Amniotic epithelial cell (primary cell): ENCODE results near the gene MYO1E.
"Not testable (repeated sequence)": the region's sequence is repeated elsewhere in the genome, so short reads cannot be mapped to it uniquely, and the experiment has no call there.

Source experiments
- DNase-seq: peaks from one replicate; pipeline ENCODE4 v3.0.0-alpha.2; 2010; ENCODE audit warnings: low read depth

Gene MYO1E

DNA sequence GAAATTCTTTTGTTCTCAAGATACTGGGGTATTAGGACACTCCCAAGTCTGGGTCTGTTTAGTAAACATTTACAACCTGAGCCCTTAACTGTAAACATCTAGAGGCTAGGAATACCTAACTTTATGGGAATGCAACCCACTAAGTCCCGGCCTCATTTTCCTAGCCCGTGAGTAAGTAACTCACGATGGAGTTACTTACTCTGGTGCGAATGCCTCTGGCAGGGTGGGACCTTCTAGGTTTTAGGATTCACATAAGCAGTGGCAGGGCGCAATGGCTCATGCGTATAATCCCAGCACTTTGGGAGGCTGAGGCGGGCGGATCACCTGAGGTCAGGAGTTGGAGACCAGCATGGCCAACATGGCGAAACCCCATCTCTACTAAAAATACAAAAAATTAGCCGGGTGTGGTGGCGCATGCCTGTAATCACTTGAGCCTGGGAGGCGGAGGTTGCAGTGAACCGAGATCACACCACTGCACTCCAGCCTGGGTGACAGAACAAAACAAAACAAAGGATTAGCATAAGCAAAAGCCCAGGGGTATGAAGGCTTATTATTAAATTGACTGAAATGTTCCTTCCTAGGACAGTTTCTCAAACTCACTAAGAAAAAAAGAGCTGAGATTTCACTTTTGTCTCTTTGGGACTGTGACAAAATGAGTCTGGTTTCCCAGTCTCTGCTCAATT is 14.7 kb upstream of the MYO1E start:
- DNase-seq = not testable (repeated sequence)

DNA sequence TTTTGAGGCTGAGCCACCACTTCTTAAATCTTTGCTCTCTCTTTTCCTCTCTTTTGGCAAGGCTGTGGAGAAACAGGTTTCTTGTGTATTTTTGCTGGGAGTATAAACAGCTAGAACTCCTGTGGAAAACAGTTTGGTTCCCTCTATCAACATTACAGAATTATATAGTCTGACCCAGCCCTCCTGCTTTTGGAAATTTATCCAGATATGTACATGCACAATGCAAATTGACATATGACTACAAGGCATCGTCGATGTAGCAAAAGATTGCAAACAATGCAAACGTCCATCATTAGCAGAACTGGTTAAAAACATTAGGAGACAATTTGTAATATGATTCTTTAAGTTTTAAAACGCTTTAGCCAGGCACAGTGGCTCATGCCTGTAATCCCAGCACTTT is 12.5 kb upstream of the MYO1E start:
- DNase-seq = no peak

DNA sequence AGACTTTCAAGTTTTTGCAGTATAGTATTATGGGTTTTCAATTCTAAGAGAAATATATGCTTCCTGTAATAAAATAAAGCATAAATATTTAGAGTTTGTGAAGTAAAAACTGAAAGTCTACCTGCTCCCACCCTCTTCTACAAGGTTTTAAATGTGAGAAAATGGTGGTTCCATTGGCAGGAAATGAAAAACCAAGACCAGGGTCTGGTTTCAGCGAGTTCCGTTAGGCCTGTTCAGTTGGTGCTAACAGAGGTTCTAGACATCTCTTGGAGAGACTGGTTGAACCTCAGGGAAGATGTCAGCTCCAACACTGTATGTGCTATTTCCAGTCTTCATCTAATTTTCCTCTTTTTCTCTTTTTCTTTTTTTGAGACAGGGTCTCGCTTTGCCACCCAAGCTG is 11.8 kb upstream of the MYO1E start:
- no peak for DNase-seq

DNA sequence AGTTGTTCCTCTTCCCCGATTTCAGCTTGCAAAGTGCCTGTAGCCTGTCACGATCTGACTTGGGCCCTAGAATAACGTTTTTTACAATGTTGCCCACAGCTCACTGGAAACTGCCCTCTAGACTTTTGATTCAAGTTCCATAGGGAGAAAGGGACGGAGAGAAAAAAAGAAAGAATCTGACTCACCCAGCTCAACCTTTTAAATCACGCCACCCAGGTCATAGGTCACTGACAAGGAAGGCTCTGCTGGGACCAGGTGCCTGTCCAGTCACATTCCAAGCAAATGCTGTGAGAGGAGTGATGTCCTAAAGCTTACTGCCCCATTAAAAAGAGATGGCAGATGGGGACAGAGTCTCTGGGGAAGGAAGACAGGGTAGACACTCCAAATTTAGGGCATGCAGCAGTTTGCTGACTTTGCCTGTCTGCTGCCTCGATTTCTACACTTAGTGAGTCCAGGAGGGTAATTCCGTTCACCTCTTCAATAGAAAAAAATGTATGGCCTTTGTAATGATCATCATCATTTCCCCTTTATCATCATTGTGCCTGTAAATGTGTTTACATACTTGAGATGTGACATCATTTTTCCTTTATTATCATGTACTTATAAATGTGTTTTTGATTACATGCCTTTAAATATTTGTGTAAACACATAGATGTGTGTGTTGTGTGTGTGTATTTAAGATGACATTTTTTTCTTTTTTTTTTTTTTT is 8.4 kb upstream of the MYO1E start:
- peak; percentile 17 for DNase-seq

DNA sequence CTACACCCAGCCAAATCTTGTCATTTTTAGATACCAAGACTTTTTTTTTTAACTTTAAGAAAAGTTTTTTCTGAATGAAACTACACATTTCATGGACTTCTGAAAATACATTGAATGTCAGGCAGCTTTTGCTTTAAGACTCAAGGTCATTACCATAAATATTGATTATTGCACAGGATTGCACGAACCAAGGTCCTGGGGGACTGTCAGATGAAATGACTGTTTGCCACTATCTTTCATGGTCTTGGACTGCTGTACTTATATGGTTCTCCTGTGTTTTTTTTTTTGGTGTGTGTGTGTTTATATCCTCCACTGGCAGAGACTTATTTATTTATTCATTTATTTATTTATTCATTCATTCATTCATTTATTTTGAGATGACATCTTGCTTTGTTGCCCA is 6.9 kb upstream of the MYO1E start:
- no peak for DNase-seq

DNA sequence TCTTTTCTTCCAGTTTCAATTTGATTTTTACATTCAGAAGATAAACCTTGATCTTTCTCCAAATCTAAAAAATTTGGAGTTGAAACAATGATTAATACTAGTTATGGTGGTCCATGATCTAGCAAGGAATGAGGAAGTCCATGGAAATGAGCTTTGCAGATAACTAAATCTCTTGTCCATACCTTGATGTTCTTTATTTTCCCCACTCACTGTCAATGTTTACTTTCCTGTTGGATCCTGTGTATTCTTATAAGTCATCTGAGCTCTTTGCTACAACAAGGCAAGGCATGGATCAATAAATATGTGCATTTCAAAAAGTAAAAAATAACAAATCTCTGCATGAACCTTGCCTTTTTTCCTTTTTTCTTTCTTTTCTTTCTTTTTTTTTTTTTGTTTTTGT is 6.2 kb upstream of the MYO1E start:
- DNase-seq = no peak

DNA sequence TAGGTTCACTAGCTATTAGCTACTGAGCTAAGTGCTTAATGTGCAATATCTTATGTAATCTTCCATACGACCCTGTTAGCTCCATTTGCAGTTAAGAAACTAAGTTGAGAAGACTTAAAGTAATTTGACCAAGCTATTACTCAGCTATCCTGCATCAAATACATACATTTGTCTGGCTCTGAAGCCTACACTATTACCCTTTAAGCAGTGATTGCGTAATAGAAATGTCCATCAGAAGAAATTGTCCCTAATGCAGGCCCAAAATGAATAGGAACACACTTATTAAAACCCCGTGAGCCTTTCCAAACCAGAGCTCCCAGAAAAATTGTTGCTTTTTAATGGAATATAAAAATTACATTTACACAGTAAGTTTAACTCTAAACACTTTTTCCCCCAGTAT is 5.3 kb upstream of the MYO1E start:
- DNase-seq = no peak

DNA sequence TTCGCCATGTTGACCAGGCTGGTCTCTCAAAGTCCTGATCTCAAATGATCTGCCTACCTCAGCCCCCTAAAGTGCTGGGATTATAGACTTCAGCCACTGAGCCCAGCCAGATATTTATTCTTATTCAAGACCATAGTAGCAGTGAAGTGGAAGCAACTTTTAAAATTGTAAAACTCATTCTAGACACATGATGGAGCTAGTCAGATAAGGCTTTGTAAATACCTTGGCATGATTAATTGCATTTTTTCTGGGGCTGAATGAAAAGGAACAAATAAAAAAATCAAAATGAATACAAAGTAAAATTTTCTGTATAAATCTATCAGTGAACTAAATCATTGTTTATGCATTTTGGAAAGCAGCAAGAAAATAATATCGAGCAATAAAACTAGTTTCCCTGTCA is 4.1 kb upstream of the MYO1E start:
- peak; percentile 44 for DNase-seq

DNA sequence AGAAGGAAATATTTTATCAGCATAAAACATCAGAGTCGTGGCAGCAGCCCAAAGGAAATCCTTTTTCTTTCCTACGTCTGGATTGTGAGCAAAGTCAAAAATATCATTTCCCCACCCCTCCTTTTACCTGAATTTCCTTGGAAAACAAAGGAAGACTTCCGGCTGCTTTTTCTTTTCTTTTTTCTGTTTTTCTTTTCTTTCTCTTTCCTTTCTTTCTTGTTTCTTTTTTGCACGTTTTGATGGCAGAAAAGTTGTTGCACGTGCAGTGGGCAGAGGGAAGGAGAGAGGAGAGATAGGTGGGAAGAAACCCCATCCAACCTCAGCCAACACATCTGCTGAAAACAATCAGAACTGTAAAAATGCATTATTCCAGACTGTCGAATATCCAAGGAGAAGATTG is 544 bp upstream of the MYO1E start:
- no peak for DNase-seq

DNA sequence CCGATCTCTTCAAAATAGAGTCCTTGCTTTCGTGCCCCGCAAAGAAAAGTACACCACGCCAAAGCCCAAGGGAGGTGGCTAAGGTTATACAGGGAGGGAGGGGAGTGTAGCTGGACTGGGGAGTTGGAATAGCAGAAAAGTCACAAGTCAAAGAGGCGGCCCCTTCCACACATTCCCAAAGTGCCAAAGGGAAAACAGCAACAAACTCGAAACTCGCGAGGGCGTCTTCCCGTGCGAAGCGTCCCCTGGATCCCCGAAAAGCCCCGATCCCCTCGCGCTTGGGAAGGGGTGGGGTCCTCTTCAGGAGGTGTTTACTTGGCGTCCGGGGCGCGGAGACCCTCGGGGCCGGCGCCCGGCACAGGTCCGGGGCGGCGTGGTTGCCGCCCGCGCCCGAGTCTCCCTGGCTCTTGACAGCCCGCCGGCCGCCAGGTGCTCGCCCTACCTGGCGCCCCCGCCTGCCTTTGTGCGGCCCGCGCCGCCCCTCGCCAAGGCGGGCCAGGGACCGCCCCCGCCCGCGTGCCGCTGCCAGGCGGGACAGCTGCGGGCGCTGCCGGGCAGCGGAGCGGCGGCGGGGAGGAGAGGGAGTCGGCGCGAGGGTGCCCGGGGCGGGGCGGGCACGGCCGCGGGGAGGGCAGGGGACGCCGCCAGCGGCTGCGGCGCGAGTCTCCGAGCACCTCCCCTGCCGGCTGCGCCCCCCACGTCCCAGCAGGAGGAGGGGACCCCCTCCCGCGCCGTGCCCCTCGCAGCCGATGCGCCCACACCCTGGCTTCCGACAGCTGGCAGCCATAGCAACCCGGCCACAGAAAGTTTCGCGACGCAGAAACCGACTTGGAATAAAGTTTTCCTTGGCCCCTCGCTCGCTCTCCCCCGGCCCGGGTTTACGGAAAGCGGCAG is 966 bp downstream of the MYO1E start:
- DNase-seq = peak; percentile 24

DNA sequence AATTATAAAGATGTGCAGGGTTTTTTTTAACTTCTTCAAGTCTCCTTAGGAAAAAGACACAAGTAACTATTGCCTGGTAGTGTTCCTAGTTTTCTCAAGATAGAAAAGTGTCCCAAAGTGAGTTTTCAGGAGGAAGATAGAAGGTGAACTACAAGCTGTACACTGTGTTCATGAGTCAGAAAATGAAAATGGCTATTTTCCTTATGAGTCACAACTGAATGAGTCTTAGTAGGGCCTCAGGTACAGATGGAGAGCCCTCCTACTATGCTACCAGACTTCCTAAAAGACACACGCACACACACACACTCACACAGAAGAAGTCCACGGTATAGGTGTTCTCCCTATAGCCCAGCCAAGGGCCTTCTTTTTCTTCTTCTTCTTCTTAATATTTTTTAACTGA is 3.1 kb downstream of the MYO1E start:
- DNase-seq = peak; percentile 25

DNA sequence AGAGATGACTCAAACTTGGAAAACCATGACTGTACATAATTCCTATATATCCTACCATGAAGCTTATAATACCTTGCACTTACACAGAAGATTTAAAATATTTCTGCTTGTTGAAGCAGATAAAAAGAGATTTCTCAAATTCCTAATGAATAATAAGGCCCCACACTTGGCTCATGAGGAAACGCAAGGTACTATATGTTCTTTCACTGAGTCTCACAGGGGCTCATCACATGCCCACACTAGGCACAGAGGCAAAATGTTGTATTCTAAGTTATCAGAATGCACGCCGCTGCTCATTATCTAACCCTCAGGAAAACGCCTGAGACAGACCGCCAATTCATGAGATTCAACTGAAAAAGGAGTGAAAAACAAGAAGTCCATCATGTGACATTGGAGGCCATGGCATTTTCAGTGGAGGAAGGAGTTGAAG is 5.6 kb downstream of the MYO1E start:
- DNase-seq = peak; percentile 85

DNA sequence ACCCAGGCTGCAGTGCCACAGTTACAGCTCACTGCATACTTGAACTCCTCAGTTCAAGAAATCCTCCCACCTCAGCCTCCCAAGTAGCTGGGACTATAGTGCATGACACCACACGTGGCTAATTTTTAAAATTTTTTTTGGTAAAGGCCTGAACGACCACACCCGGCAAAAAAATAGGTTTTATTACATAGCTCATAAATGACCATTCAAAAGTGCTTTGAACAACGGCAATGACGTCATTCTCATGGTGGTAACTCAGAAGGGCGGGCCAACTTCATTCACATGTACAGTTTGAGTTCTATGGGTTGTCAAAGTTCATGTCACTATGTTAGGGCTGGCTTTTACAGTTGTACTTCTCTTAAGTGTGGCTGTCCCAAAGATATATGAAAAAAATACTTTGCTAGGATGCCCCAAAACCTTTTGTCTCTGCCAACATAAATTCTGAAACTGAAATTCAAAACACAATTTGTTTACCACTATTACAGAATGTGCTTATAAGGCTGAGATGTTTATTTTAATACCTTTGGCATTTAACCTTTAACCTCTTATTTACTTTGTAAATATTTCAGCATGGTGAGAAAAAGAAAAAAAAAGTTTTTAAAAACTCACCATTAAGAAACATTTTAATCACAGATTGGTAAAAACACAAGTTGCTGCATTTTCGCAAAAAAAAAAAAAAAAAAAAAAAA is 6.2 kb downstream of the MYO1E start:
- peak; percentile 40 for DNase-seq

DNA sequence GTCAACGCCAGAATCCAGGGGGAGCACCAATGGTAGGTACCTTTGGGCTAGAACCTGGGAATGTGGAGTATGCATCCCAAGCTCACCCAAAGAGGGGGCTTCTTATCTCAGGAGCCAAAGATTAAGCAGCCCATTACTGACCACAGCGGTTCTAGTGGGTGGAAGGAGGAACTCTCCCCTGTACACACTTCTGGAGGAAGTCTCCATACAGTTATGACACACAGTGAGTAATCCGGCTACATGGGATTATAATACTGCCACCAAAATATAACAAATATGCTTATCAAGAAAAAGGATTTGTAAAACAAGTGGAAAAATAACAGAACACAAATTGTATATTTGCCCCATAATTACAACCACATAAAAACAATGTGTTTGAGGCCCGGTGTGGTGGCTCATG is 8.4 kb downstream of the MYO1E start:
- DNase-seq = peak; percentile 78

DNA sequence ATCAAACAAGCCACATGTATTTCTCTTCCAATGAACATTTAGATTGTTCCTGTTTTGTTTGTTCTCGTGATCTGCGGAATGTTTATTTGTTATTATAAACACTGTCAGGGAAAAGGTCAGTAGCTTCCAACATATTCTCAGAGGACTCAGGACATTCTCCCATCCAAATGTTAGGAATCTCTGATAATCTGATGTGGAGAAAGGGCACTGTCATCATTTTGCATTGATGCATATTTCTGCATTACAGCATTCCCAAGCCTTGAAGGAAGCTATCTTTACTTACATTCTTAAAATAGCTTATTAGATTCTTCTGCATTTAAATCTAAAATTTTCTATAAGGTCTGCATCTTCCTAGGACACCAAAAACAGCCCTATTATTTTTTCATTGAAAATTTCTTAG is 10.3 kb downstream of the MYO1E start:
- no peak for DNase-seq

DNA sequence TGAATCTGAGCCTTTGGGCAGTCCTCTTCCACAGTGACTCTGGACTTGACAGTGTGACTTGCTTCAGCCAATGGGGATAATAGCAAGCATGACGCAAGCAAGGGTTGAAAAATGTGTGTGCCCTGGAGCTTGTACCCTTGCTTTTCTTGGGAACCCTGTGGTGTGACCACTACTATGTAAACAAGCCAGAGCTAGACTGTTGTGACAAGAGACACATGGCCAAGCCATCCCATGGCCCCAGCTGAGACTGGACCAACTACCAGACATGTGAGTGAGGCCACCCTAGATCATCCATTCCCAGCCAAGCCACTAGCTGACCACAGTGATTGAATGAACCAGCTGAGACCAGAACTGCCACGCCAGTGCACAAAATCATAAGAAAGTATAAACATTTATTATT is 11.8 kb downstream of the MYO1E start:
- peak; percentile 35 for DNase-seq

DNA sequence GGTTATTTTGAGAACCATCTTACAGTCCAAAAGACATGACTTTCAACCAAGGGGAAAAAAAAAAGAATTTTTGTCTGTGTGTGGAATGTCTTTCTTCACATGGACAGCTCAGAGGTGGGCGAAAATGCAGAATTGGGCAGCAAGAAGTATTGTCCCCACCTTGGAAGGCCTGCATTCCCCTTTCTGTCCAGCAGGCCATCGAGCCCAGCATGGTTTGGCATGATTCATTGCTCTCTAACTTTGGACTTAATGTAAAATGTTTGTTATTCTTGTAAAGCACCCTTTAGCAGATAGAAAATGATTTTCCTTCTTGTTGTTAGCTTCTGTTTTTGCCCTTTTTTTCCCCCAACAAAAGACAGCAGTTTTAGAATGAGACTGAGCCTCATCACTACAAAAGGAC is 12.4 kb downstream of the MYO1E start:
- DNase-seq = no peak

DNA sequence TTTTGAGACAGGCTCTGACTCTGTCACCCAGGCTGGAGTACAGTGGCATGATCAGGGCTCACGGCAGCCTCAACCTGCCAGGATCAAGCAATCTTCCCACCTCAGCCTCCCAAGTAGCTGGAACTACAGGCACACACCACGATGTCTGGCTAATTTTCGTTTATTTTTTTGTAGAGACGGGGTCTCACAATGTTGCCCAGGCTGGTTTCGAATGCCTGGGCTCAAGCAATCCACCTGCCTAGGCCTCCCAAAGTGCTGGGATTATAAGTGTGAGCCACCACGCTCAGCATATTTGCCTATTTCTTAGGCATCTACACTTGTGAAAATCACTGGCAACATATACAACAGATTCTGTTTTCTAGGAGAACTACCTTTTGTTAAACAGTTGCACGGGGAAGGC is 16.9 kb downstream of the MYO1E start:
- DNase-seq = no peak

DNA sequence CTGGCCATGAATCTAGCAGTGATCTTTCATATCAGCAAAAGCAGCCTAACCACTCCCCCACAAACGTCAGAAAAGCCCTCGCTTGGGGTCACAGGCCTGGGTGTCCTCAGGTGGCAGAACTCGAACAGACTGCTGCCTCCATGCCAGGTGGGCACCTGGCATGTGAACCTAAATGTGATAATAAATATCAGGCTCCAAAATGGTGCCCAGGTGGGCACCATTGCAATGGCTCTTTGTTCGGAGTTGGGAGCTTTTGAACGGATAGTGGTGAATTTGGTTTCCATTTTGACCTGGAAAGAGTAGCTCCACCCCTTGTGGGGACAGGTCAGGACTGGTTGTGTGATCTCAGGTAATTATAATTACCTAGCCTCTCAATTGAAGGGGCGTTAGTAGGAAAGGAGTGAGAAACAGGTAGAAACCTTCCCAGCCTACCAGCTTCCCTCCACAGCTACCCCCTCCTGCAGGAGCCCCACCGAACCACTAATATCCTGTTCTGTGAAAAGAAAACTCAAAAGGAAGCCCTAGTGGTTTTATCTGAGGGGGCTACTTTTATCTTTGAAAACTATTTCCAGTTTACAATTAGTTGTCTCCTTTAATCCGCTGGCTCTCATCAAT is 18.1 kb downstream of the MYO1E start:
- DNase-seq = no peak

DNA sequence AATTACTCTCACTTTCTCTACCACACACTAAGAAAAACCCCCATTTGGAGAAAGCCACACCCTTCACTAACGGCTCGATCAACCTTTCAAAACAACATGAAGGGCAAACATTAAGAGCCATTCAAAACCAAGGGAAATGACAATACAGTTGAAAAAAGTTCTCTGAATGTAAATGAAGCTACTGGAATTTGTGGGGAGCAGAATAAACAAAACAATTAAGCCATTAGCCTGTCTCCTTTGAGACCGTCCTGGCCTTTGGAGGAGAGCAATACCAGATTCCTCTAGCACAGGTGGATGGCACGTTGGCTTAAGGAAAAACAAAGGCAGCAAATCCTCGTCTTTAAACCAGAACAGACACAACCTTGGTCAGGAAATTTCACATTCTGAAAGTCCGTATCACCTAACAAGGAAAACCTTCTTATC is 18.7 kb downstream of the MYO1E start:
- DNase-seq = no peak

DNA sequence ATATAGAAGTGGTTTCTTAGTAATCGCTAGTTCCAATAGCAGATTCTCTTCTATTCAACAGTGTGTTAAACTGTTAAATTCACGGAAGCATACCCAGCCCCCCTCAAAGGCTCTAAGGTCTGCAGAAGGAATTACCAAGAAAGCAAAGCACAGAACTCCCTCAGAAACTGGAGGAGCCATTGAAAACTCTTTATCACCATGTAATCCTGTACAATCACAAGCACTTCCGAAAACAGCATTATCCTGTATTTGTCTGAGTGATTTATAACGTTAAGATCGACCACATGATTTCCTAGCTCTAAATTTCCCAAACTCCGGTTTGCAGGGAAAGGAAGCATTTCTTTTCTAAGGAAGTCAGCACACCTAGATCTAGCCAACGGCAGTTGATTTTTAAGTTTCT is 20.0 kb downstream of the MYO1E start:
- peak; percentile 64 for DNase-seq

DNA sequence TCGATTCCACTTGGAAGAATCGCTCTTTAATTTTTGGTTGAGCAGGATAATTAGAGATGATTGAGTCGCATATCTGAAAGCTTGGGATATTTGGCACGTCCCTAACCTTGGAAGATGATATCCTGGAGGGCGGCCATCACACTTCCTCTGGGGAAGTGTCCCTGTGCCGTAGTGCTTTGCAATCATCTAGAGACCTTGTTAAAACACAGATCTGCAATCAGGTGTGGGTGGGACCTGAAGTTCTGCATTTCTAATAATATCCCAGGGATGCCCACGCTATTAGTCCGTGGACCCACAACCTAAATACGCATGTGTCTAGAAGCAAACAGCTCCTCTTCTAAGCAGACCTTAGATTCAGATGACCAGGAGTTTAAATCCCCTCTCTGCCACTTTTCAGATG is 20.5 kb downstream of the MYO1E start:
- DNase-seq = no peak
